Loucy (cell line): ENCODE results near the gene RECQL5.

Experiments
- H2AFZ ChIP-seq: fragments of 200-600 bp; sonication (generic); 2 replicates; pipeline ENCODE4 v1.6.0; 2016; ENCODE audit warnings: antibody characterized with exemption, mild to moderate bottlenecking, low read length, moderate library complexity
- H3F3A ChIP-seq: fragments of 200-600 bp; 2 replicates; pipeline ENCODE4 v1.6.0; 2016; ENCODE audit warnings: antibody characterized with exemption, low read depth, mild to moderate bottlenecking
- H3K27me3 ChIP-seq: fragments of 200-600 bp; sonication (generic); 2 replicates; pipeline ENCODE4 v1.6.1; 2014; ENCODE audit warnings: low read length, mild to moderate bottlenecking; ENCODE audit not compliant: insufficient read depth, poor library complexity, severe bottlenecking
- H3K36me3 ChIP-seq: fragments of 200-600 bp; sonication (generic); 2 replicates; pipeline ENCODE4 v1.6.1; 2016; ENCODE audit warnings: low read length; ENCODE audit not compliant: insufficient read depth
- H3K4me1 ChIP-seq: fragments of 200-600 bp; sonication (generic); 2 replicates; pipeline ENCODE4 v1.5.1; 2014; ENCODE audit warnings: low read length, mild to moderate bottlenecking; ENCODE audit not compliant: insufficient read depth, poor library complexity, severe bottlenecking
- H3K4me2 ChIP-seq: fragments of 200-600 bp; sonication (generic); 2 replicates; pipeline ENCODE4 v1.6.0; 2014; ENCODE audit warnings: antibody characterized with exemption, low read length, low read depth, mild to moderate bottlenecking; ENCODE audit not compliant: poor library complexity, severe bottlenecking
- H3K4me3 ChIP-seq: fragments of 200-600 bp; sonication (generic); 2 replicates; pipeline ENCODE4 v1.5.1; 2014; ENCODE audit warnings: low read length, mild to moderate bottlenecking, mixed read lengths; ENCODE audit not compliant: poor library complexity, severe bottlenecking
- H3K79me2 ChIP-seq: fragments of 200-600 bp; sonication (generic); 2 replicates; pipeline ENCODE4 v1.6.1; 2014; ENCODE audit warnings: low read length; ENCODE audit not compliant: insufficient read depth
- H3K9ac ChIP-seq: fragments of 200-600 bp; sonication (generic); 2 replicates; pipeline ENCODE4 v1.6.0; 2014; ENCODE audit warnings: mild to moderate bottlenecking, low read depth, low read length, moderate library complexity; ENCODE audit not compliant: poor library complexity, severe bottlenecking
- H3K9me2 ChIP-seq: fragments of 200-600 bp; sonication (generic); replicated peaks from 2 replicates; pipeline ENCODE4 v1.6.1; 2016; ENCODE audit warnings: low read depth, low read length, mixed read lengths
- H3K9me3 ChIP-seq: fragments of 200-600 bp; sonication (generic); 2 replicates; pipeline ENCODE4 v1.6.1; 2014; ENCODE audit warnings: mild to moderate bottlenecking, antibody characterized with exemption, low read length, low read depth; ENCODE audit not compliant: insufficient read depth
- H4K20me1 ChIP-seq: fragments of 200-600 bp; sonication (generic); 2 replicates; pipeline ENCODE4 v1.6.0; 2014; ENCODE audit warnings: antibody characterized with exemption, low read length, mild to moderate bottlenecking; ENCODE audit not compliant: insufficient read depth, poor library complexity, severe bottlenecking
- CTCF ChIP-seq: fragments of 200-600 bp; sonication (generic); conservative IDR thresholded peaks from 2 replicates; pipeline ENCODE4 v1.5.1; 2014; ENCODE audit warnings: mild to moderate bottlenecking, antibody characterized with exemption, low read length
- EZH2phosphoT487 ChIP-seq: fragments of 200-600 bp; IDR thresholded peaks from 2 replicates; pipeline ENCODE4 v1.6.1; 2018; ENCODE audit warnings: antibody characterized with exemption, mild to moderate bottlenecking, moderate library complexity, borderline replicate concordance

Gene RECQL5

DNA sequence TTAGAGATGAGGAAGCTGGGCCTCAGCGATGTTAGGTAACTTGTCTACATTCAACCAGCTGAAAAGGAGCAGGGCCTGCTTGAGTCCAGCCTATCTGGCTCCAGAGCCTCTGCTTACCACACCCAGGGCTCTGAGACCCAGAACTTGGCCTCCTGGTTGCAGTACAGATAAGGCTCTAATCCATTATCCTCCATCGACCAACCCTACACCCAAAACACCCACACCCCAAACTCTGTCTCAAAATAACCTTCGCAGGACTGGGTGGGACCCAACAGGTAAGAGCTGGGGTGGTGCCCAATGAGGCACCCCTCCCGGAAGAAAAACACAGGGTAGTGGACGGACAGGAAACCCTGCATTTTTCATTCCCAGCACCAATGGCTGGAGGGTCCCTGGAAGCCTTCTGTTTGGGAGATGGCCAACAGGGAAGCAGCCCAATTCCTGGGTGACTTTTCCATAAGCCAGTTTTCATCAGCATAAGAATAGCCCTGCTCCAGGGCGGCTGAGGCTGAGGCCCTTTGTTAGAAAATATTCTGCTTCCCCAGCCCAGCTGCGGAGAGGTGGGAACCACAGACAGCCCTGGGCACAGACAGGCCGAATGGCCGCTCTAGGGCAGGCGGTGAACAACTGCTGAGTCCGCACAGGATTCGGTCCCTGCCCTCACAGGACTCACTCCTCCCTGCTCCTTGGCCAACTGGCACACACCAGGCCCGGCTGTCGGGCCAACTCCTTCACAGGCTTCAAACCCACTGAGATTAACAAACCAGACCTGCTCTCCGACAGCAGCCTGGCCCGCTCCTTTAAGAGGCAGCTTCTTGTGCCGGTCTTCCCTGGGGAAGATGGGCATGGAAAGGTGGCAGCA is 23.9 kb downstream of the RECQL5 start:
- Histone ChIP-seq H3F3A (no peaks in the 10 kb centered on the region), H4K20me1 (no peaks in the 10 kb centered on the region), H3K9me3 (no peaks in the 10 kb centered on the region), H3K4me3 (no peak overlapping the region), H3K27me3 (no peaks in the 10 kb centered on the region), H3K4me1 (peaks cover 16% of the 10 kb centered on the region), H3K9me2 (no peaks in the 10 kb centered on the region), H3K4me2 (no peak overlapping the region), H3K36me3 (no peaks in the 10 kb centered on the region), H2AFZ (no peak overlapping the region), H3K9ac (no peak overlapping the region), H3K79me2 (no peaks in the 10 kb centered on the region)
- no peak for TF ChIP-seq EZH2phosphoT487
- no peak for TF ChIP-seq CTCF

DNA sequence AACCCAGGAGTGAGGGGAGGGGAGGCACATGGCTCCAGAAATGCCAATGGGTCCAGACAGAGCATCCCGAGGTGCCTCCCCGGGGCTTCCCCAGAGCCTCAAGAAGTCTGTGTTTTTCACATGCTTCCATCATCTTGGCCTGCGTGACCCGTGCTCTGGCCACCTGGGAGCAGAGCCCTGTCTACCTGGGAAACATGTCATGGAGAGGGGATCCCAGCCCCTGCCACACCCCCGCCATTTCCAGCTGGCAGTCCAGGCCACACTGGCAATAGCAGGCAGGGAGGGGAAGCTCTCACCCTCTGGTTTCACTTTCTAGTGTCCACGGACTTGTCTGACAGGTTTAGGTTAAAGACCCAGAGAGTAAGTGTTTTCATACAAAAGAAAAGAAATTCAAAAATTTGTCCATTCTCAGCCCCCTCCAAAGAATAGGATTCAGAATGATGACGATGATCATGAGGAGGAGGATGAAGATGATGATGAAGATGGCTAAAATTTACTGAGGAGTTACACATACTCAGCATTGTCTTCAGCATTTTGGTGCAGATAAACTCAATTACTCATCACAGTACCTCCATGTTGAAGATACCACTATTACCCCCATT is 24.7 kb downstream of the RECQL5 start:
- Histone ChIP-seq H3K79me2 (no peaks in the 10 kb centered on the region), H3K9me2 (no peaks in the 10 kb centered on the region), H4K20me1 (no peaks in the 10 kb centered on the region), H3K4me1 (peaks cover 16% of the 10 kb centered on the region), H3K9ac (no peak overlapping the region), H3F3A (no peaks in the 10 kb centered on the region), H2AFZ (no peak overlapping the region), H3K4me3 (no peak overlapping the region), H3K27me3 (no peaks in the 10 kb centered on the region), H3K36me3 (no peaks in the 10 kb centered on the region), H3K9me3 (no peaks in the 10 kb centered on the region), H3K4me2 (no peak overlapping the region)
- TF ChIP-seq CTCF (no peak), EZH2phosphoT487 (no peak)

- Histone ChIP-seq H3K4me2 (no peak overlapping the region), H3K9me3 (no peaks in the 10 kb centered on the region), H3K4me3 (no peak overlapping the region), H3K27me3 (no peaks in the 10 kb centered on the region), H4K20me1 (no peaks in the 10 kb centered on the region), H3K9me2 (no peaks in the 10 kb centered on the region), H3K79me2 (no peaks in the 10 kb centered on the region), H3F3A (no peaks in the 10 kb centered on the region), H3K36me3 (no peaks in the 10 kb centered on the region), H2AFZ (no peak overlapping the region), H3K4me1 (peaks cover 13% of the 10 kb centered on the region), H3K9ac (no peak overlapping the region)
- no peak for TF ChIP-seq EZH2phosphoT487
- TF ChIP-seq CTCF = no peak
Observed at GRCh38 chr17:75641343-75641742, 25.6 kb downstream of the RECQL5 start.
